Measurements from ENCODE around the gene GMPPA.

DNA sequence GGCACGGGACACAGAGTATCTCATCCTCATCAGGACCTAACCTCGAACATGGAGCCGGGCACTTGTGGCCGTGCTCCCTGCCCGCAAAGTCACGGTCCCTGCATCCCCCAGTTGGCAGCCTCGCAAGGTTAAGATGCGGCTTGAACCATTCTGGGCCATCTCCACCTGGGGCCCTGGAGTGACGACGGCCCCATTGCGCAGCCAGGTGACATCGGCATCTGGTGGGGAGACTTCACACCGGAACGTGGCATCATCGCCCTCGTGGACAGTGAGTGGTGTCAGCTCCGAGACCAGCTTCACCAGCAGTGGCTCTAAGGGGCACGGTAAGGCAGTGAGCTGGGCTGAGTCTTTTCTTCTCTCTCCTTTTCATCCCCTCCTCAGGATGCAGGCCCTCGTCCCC is 57.7 kb downstream of the GMPPA start:
- TF ChIP-seq CTCF (conservative IDR thresholded peaks at IDR 0.05; ENCODE audit: low read depth, low read length) (no peak), EZH2phosphoT487 (IDR thresholded peaks at IDR 0.05; ENCODE audit: borderline replicate concordance, low read length) (no peak)

Measured in PC-3 (cell line).